PFSK-1 (cell line): ENCODE results near the gene TMC1.

Experiments used
- FOXP2 ChIP-seq: optimal IDR thresholded peaks from 2 replicates; pipeline ENCODE3; 2011; ENCODE audit warnings: borderline replicate concordance, control low read depth, inconsistent platforms; ENCODE audit not compliant: insufficient read depth; ENCODE audit errors: extremely low read length, extremely low read depth
- POLR2AphosphoS5 ChIP-seq: IDR thresholded peaks from 2 replicates; pipeline ENCODE4 v1.6.1; 2012; ENCODE audit warnings: low read depth, mild to moderate bottlenecking, control low read depth, low read length, moderate library complexity
- SIN3A ChIP-seq: IDR thresholded peaks from 2 replicates; pipeline ENCODE4 v1.6.1; 2012; ENCODE audit warnings: mild to moderate bottlenecking, low read length, moderate library complexity, borderline replicate concordance; ENCODE audit not compliant: insufficient read depth
- TAF1 ChIP-seq: IDR thresholded peaks from 2 replicates; pipeline ENCODE4 v1.6.1; 2012; ENCODE audit warnings: low read length, control low read depth, borderline replicate concordance; ENCODE audit not compliant: insufficient read depth
- TF ChIP-seq, protein P1 (sequence below), 2 experiments: IDR thresholded peaks; 2 replicates each; pipeline versions ENCODE4 v1.6.1 to v1.8.0; 2011 to 2012; ENCODE audit warnings: low read depth in 2 of 2, low read length in 2 of 2, control low read depth in 1 of 2, inconsistent platforms in 1 of 2, mild to moderate bottlenecking in 1 of 2, moderate library complexity in 1 of 2; ENCODE audit not compliant: insufficient read depth in 1 of 2

The TMC1 gene

DNA sequence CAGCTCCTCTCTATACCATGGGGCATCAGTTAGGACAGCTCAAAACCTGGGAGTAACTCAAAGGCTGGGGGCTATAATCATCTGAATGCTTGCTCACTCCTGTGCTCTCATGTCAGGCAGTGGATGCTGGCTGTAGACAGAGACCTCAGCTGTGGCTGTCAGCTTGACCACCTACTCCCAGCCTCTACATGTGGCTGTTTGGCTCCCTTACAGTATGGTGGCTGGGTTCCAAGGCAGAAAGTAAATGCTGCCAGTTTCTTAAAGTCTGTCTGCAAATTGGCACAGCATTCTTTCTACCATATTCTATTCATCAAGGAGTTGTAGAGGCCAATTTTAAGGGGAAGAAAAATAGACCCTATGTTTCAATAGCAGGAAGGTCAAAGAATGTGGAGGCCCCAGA is 66.9 kb downstream of the TMC1 start:
- TF ChIP-seq FOXP2 (no peak), POLR2AphosphoS5 (no peak), SIN3A (no peak), TAF1 (no peak)
- TF ChIP-seq, protein P1, sequence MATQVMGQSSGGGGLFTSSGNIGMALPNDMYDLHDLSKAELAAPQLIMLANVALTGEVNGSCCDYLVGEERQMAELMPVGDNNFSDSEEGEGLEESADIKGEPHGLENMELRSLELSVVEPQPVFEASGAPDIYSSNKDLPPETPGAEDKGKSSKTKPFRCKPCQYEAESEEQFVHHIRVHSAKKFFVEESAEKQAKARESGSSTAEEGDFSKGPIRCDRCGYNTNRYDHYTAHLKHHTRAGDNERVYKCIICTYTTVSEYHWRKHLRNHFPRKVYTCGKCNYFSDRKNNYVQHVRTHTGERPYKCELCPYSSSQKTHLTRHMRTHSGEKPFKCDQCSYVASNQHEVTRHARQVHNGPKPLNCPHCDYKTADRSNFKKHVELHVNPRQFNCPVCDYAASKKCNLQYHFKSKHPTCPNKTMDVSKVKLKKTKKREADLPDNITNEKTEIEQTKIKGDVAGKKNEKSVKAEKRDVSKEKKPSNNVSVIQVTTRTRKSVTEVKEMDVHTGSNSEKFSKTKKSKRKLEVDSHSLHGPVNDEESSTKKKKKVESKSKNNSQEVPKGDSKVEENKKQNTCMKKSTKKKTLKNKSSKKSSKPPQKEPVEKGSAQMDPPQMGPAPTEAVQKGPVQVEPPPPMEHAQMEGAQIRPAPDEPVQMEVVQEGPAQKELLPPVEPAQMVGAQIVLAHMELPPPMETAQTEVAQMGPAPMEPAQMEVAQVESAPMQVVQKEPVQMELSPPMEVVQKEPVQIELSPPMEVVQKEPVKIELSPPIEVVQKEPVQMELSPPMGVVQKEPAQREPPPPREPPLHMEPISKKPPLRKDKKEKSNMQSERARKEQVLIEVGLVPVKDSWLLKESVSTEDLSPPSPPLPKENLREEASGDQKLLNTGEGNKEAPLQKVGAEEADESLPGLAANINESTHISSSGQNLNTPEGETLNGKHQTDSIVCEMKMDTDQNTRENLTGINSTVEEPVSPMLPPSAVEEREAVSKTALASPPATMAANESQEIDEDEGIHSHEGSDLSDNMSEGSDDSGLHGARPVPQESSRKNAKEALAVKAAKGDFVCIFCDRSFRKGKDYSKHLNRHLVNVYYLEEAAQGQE (IDR thresholded peaks at IDR 0.05; ENCODE audit: insufficient read depth in 1 of 2, low read depth in 2 of 2, low read length in 2 of 2): no peak

DNA sequence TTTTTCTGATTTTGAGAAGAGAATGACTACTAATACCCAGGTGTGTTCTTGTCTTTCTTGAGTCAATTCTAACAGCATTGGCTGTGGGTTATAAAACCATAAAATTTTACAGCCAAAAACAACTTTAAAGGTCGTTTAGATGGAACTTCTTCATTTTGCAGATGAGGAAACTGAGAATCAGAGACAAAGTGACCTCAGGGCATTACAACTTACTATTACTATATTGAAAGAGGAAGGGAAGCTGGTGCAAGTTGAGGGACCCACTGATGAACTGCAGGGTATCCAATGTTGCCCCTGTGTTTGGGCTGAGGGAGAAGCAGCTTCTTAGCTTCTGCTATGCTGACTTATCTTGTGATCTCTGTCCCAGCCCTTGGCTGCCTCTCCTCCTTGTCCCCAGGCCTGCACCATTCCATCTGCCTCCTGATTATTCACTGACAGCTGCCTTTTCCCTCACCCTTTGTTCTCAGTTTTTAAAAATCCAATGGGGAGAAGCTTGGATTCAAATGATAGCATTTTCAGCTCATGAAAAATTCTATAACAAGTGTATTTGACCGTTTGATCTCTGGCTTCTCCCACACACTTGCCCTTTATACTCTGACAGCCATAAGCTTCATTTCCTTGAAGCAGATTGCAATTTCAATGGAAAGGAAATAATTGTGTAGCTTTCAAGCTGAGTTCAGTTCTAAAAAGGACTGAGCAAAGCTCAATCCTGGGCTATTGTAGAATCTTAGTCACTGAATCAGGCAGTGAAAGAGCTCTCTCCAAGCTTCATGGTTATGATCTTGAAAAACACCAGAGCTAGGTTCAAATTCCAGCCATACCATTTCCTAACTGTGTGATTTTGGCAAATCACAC is 68.5 kb downstream of the TMC1 start:
- TF ChIP-seq SIN3A: no peak
- no peak for TF ChIP-seq TAF1
- no peak for TF ChIP-seq POLR2AphosphoS5
- TF ChIP-seq, protein P1 (IDR thresholded peaks at IDR 0.05; ENCODE audit: insufficient read depth in 1 of 2, low read depth in 2 of 2, low read length in 2 of 2): no peak
- no peak for TF ChIP-seq FOXP2

DNA sequence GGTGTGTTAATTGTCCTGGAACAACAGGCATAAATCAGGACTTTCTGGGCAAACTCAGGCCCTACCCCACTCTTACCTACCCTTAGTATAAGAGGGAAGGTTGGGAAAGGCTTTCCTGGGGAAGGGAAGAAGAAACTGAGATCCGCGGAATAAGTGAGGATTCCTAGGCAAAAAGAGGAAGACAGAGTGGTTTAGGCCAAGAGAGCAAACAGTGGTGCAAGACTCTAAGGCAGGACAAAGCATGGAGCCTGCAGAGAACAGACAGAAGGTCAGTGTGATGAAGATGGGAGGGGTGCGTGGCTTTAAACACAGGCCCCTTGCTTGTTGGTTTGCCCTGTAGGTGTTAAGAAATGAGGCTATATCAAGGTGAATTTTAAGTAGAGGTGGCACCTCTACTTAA is 69.4 kb downstream of the TMC1 start:
- TF ChIP-seq, protein P1 (IDR thresholded peaks at IDR 0.05; ENCODE audit: insufficient read depth in 1 of 2, low read depth in 2 of 2, low read length in 2 of 2): no peak
- TF ChIP-seq TAF1 (no peak), FOXP2 (no peak), POLR2AphosphoS5 (no peak), SIN3A (no peak)

DNA sequence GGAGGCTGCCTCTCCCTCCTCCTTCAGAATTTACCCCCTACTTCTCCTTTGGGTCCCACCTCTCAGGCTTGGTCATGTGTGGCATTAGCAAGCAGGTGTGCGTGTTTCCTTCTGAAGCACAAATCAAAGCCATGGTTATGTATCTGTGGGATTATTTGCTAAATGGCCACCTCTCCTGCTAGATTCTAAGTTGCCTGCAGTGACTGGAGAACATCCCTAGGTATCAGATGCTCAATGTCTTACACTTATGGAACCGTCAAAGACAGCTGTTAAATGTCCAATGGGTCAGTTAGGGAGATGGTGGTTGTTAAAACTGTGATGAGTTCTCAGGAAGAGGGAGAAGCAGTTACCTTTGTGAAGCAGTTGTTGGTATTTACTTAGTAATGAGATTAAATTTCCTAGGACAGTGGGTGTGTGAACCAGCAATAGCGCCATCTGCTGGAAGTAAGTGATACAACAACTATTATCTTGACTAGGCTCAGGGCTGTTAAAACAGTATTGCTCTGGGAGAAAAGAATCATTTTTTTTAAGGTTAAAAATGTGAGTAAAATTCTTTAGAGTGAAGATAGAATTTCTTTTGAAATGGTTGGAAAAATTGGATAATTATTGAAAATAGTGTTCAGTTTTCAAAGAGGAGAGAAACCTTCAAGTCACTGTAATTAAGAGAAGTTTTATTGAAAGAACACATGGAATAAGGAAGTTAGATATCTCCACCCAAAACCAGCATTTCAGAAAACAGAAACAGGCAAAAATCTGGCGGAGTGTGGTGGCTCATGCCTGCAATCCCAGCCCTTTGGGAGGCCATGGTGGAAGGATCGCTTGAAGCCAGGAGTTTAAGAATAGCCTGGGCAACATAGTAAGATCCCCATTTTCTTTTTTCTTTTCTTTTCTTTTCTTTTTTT is 71.3 kb downstream of the TMC1 start:
- no peak for TF ChIP-seq POLR2AphosphoS5
- TF ChIP-seq FOXP2: no peak
- TF ChIP-seq SIN3A: no peak
- TF ChIP-seq, protein P1 (IDR thresholded peaks at IDR 0.05; ENCODE audit: insufficient read depth in 1 of 2, low read depth in 2 of 2, low read length in 2 of 2): no peak
- TF ChIP-seq TAF1: no peak
